ENCODE data around the gene YPEL2.

Gene YPEL2

GRCh38 chr17:59433586-59433985 lies 102.1 kb downstream of the YPEL2 start:
- no peak for DNase-seq (ENCODE audit: low spot score)

GRCh38 chr17:59434429-59434828 lies 103.0 kb downstream of the YPEL2 start:
- no peak for DNase-seq (ENCODE audit: low spot score)

DNA sequence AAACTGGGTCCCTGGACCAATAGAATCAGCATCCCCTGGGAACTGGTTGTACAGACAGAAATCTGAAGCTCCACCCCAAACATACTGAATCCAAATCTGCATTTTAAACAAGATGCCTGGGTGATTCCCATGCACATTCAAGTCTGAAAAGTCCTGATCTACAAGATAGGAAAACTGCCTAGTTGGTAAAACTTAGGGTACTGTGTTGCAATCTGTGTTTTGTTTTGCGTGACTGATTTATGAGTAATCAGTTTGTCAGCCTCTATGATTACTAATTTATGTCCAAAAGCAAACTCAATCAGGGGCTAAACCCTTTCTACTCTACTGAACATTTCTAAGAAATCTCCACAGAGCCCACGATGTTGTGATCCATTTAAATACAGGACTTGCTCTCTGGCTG lies 103.8 kb downstream of the YPEL2 start:
- DNase-seq (ENCODE audit: low spot score) = peak; percentile 91

GRCh38 chr17:59436900-59437299 lies 105.4 kb downstream of the YPEL2 start:
- no peak for DNase-seq (ENCODE audit: low spot score)

DNA sequence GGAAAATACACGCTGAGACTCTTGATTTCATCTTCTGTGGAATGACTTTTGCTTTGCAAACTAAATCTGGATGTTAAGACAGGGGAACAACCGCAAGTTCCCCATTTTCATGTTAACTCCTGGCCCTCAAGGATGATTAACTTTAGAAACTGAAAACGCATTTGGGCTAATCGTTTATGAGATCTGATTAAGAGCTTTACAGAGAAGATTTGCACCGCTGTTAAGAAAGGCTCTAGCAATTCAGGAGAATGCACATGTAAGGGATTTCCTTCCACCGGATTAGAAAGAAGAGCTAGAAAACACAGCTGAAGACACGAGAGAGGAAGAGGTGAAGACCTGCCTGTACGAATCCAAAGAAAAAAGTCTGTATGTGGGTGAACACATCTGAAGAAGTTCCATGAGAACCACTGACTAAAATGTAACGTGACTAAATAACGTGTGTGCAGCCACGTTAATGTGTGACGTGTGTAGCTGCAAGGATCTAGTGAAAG lies 106.4 kb downstream of the YPEL2 start:
- no peak for DNase-seq (ENCODE audit: low spot score)

DNA sequence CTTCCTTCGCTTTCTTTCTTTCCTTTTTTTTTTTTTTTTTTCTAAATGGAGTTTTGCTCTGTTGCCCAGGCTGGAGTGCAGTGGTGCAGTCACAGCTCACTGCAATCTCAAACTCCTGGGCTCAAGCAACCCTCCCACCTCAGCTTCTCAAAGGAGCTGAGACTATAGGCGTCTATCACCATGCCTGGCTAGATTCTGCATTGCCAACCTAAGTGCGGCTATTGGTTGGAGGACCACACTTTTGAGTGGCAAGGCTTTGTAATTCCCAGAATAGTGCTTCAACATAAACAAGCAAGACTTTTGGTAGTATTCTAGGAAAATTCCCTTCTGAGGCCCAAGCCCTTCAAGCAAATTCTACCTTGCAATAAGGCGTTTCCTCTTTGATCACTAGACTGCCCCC lies 107.8 kb downstream of the YPEL2 start:
- peak; percentile 64 for DNase-seq (ENCODE audit: low spot score)

DNA sequence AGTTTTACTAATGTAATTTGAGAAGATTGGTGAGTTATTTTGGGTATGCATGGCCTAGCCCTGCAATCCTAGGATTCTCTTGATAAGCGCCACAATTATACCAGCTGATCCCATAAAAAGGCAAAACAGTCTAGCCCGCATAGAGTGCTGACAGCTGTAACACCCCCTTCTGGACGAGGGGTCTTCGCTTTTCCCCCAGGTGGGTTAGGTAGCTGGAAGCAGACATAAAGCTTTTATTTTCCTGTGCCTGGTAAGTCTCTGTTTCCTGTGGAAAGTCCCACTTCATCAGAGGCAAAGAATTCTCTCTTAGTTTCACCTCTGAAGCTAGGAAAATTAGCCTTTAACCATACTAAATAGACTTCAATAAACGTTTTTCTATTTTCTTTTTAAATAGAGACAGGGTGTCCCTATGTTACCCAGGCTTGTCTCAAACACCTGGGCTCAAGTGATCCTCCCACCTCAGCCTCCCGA lies 108.3 kb downstream of the YPEL2 start:
- DNase-seq (ENCODE audit: low spot score) = peak; percentile 71

DNA sequence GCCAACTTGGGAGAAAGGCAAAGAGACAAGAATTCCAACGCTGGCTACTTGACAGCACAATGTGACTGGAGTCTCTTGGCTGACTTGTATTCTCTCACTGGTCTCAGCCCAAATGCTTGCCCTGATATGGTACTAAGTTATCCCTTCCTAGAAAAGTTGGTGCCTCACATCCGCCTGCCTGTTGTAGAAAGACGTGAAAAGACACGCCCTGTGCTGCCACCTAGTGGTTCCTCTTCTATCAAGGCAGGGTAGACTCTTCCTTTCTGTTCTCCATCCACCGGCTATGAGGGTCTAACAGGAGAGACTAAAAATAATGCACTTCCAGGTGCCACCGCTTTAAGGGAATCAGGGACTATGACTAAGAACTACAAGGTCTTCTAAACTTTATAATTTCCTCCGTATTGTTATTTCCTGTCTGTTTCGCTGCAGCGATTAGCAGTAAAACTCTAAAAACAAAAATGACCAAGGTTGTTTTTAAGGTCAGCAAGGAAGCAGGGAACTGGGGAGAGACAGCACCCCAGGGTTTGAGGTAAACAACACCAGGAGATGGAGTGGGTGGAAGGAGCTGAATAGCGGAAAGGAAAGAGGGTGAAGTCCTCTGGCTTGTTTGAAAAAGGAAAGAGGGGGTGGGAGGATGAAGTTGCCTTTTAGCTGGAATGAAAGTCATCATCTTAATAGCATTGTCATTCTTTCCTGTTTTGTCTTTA lies 109.5 kb downstream of the YPEL2 start:
- peak; percentile 92 for DNase-seq (ENCODE audit: low spot score)

- DNase-seq (ENCODE audit: low spot score) = no peak
Observed at GRCh38 chr17:59441464-59442096, 110.1 kb downstream of the YPEL2 start.

- DNase-seq (ENCODE audit: low spot score) = no peak
Observed at GRCh38 chr17:59443106-59443505, 111.7 kb downstream of the YPEL2 start.

Measured in kidney tubule cell (primary cell).